Activated CD4-positive, alpha-beta T cell treated with anti-CD3 and anti-CD28 coated beads, Interleukin-10, Interleukin-2, amounts not matched to agents 100 ng/mL and 50 ng/mL, durations not matched to agents 16 hours and 8 hours (primary cell): ENCODE data around the gene MDH1B.
"Not testable (repeated sequence)": the region's sequence is repeated elsewhere in the genome, so short reads cannot be mapped to it uniquely, and the experiment has no call there.

Source experiments
- DNase-seq: peaks from one replicate; pipeline ENCODE4 v3.0.0-alpha.2; 2020

The MDH1B gene

GRCh38 chr2:206766057-206766930 lies 1.2 kb upstream of the MDH1B start:
- no peak for DNase-seq

GRCh38 chr2:206764673-206765241 lies 371 bp downstream of the MDH1B start:
- no peak for DNase-seq

GRCh38 chr2:206756816-206757215 lies 8.3 kb downstream of the MDH1B start:
- DNase-seq = no peak

GRCh38 chr2:206740800-206741199 lies 24.3 kb downstream of the MDH1B start:
- DNase-seq = no peak

- no peak for DNase-seq
Observed at GRCh38 chr2:206739271-206739670, 25.9 kb downstream of the MDH1B start.

- DNase-seq = peak; percentile 54
Observed at GRCh38 chr2:206736935-206737334, 28.2 kb downstream of the MDH1B start.

GRCh38 chr2:206733341-206733740 lies 31.8 kb downstream of the MDH1B start:
- DNase-seq = no peak

- DNase-seq = peak; percentile 2
Observed at GRCh38 chr2:206728277-206729199, 36.6 kb downstream of the MDH1B start.

GRCh38 chr2:206727287-206727686 lies 37.8 kb downstream of the MDH1B start:
- no peak for DNase-seq

- DNase-seq = no peak
Observed at GRCh38 chr2:206723288-206723687, 41.8 kb downstream of the MDH1B start.

- DNase-seq = peak; percentile 23
Observed at GRCh38 chr2:206721256-206721920, 43.7 kb downstream of the MDH1B start.

- no peak for DNase-seq
Observed at GRCh38 chr2:206718296-206718695, 46.8 kb downstream of the MDH1B start, which contains the start of gene DYTN. Gene DYTN (minus strand): TSS chr2:206718396. CDS start chr2:206718279, 117 bp downstream.

- no peak for DNase-seq
Observed at GRCh38 chr2:206716623-206717022, 48.5 kb downstream of the MDH1B start.

GRCh38 chr2:206715183-206715582 lies 49.9 kb downstream of the MDH1B start:
- not testable (repeated sequence) for DNase-seq

GRCh38 chr2:206713746-206714145 lies 51.4 kb downstream of the MDH1B start:
- DNase-seq = no peak

- no peak for DNase-seq
Observed at GRCh38 chr2:206708286-206708685, 56.8 kb downstream of the MDH1B start.

- no peak for DNase-seq
Observed at GRCh38 chr2:206707164-206707701, 57.9 kb downstream of the MDH1B start.

- no peak for DNase-seq
Observed at GRCh38 chr2:206701952-206702605, 63.0 kb downstream of the MDH1B start.

- DNase-seq = no peak
Observed at GRCh38 chr2:206700156-206700555, 65.0 kb downstream of the MDH1B start.

- DNase-seq = no peak
Observed at GRCh38 chr2:206698811-206699210, 66.3 kb downstream of the MDH1B start.

- DNase-seq = no peak
Observed at GRCh38 chr2:206696910-206697309, 68.2 kb downstream of the MDH1B start.
